Mesodermal cell (in vitro differentiated cells): ENCODE measurements around the gene ADRA2B.

Experiments used
- H3K27ac ChIP-seq: 2 replicates; pipeline ENCODE4 v1.7.0; 2013; ENCODE audit warnings: mild to moderate bottlenecking, low read depth, low read length, moderate library complexity; ENCODE audit not compliant: severe bottlenecking
- H3K36me3 ChIP-seq: 2 replicates; pipeline ENCODE4 v1.7.1; 2013; ENCODE audit warnings: mild to moderate bottlenecking, low read length, moderate library complexity; ENCODE audit not compliant: control insufficient read depth, insufficient read depth
- H3K4me1 ChIP-seq: one replicate; pipeline ENCODE4 v1.7.1; 2013; ENCODE audit warnings: mild to moderate bottlenecking, low read length; ENCODE audit not compliant: insufficient read depth, control insufficient read depth, poor library complexity, severe bottlenecking
- H3K4me3 ChIP-seq: 2 replicates; pipeline ENCODE4 v1.7.0; 2013; ENCODE audit warnings: low read length, control low read depth, mild to moderate bottlenecking; ENCODE audit not compliant: insufficient read depth, poor library complexity, severe bottlenecking; ENCODE audit errors: extremely low read depth
- H3K9me3 ChIP-seq: 2 replicates; pipeline ENCODE4 v1.7.1; 2013; ENCODE audit warnings: mild to moderate bottlenecking, low read length, moderate library complexity; ENCODE audit not compliant: control insufficient read depth
- WGBS, 2 experiments: methylation state at CpG; one replicate each; pipeline ENCODE4 v1.1.5; 2013; ENCODE audit warnings: missing lambda C conversion rate in 2 of 2; ENCODE audit not compliant: insufficient coverage in 2 of 2; 5-methylcytosine and 5-hydroxymethylcytosine counted together

Gene ADRA2B

GRCh38 chr2:96121414-96121813 lies 5.0 kb upstream of the ADRA2B start:
- no peaks in the 10 kb centered on the region for H3K9me3 ChIP-seq
- H3K27ac ChIP-seq: no peak overlapping the region
- no peak overlapping the region for H3K4me3 ChIP-seq
- WGBS, 2 experiments: 87 to 95% methylated on average over 3 to 4 of the region's 4 CpGs
- no peaks in the 10 kb centered on the region for H3K4me1 ChIP-seq
- no peaks in the 10 kb centered on the region for H3K36me3 ChIP-seq

- Histone ChIP-seq H3K9me3 (no peaks in the 10 kb centered on the region), H3K36me3 (no peaks in the 10 kb centered on the region), H3K27ac (no peak overlapping the region), H3K4me3 (no peak overlapping the region), H3K4me1 (no peaks in the 10 kb centered on the region)
- WGBS, 2 experiments: 83 to 86% methylated on average over 7 of the region's 7 CpGs
Observed at GRCh38 chr2:96120991-96121390, 4.6 kb upstream of the ADRA2B start.

GRCh38 chr2:96120091-96120720 lies 3.8 kb upstream of the ADRA2B start:
- no peak overlapping the region for H3K4me3 ChIP-seq
- WGBS, 2 experiments: 50 to 58% methylated on average over 6 to 9 of the region's 11 CpGs

GRCh38 chr2:96119389-96119751 lies 3.0 kb upstream of the ADRA2B start:
- Histone ChIP-seq H3K4me3 (no peak overlapping the region), H3K9me3 (no peaks in the 10 kb centered on the region), H3K4me1 (no peaks in the 10 kb centered on the region), H3K36me3 (no peaks in the 10 kb centered on the region), H3K27ac (no peak overlapping the region)
- 90 to 100% methylated on average over 1 to 4 of the region's 5 CpGs for WGBS, 2 experiments

More at GRCh38 chr2:96120091-96120720, 3.8 kb upstream of the ADRA2B start:
- no peaks in the 10 kb centered on the region for H3K4me1 ChIP-seq
- H3K9me3 ChIP-seq: no peaks in the 10 kb centered on the region
- H3K27ac ChIP-seq: no peak overlapping the region
- no peaks in the 10 kb centered on the region for H3K36me3 ChIP-seq

GRCh38 chr2:96118698-96119388 lies 2.5 kb upstream of the ADRA2B start:
- no peaks in the 10 kb centered on the region for H3K4me1 ChIP-seq
- 88 to 89% methylated on average over 10 to 13 of the region's 13 CpGs for WGBS, 2 experiments

GRCh38 chr2:96117701-96118588 lies 1.6 kb upstream of the ADRA2B start:
- H3K27ac ChIP-seq: no peak overlapping the region
- H3K9me3 ChIP-seq: no peaks in the 10 kb centered on the region
- H3K4me3 ChIP-seq: peak overlapping the region; percentile 44
- H3K36me3 ChIP-seq: no peaks in the 10 kb centered on the region
- H3K4me1 ChIP-seq: no peaks in the 10 kb centered on the region
- 56 to 57% methylated on average over 8 to 15 of the region's 17 CpGs for WGBS, 2 experiments

More at GRCh38 chr2:96118698-96119388, 2.5 kb upstream of the ADRA2B start:
- Histone ChIP-seq H3K4me3 (no peak overlapping the region), H3K36me3 (no peaks in the 10 kb centered on the region), H3K9me3 (no peaks in the 10 kb centered on the region), H3K27ac (no peak overlapping the region)

GRCh38 chr2:96116879-96117533 lies 635 bp upstream of the ADRA2B start:
- H3K4me3 ChIP-seq: peak overlapping the region; percentile 44
- 1 to 2% methylated on average over 49 to 56 of the region's 62 CpGs for WGBS, 2 experiments
- no peaks in the 10 kb centered on the region for H3K36me3 ChIP-seq

GRCh38 chr2:96115631-96116423 lies 544 bp downstream of the ADRA2B start:
- Histone ChIP-seq H3K4me3 (peak overlapping the region; percentile 44), H3K27ac (no peak overlapping the region)
- WGBS, 2 experiments: 77 to 83% methylated on average over 64 to 70 of the region's 77 CpGs

More at GRCh38 chr2:96116879-96117533, 635 bp upstream of the ADRA2B start:
- Histone ChIP-seq H3K4me1 (no peaks in the 10 kb centered on the region), H3K27ac (no peak overlapping the region), H3K9me3 (no peaks in the 10 kb centered on the region)

GRCh38 chr2:96114903-96115581 lies 1.3 kb downstream of the ADRA2B start:
- WGBS, 2 experiments: 95% methylated on average over 22 to 24 of the region's 24 CpGs
- no peak overlapping the region for H3K27ac ChIP-seq
- no peaks in the 10 kb centered on the region for H3K4me1 ChIP-seq
- H3K9me3 ChIP-seq: no peaks in the 10 kb centered on the region
- no peak overlapping the region for H3K4me3 ChIP-seq
- no peaks in the 10 kb centered on the region for H3K36me3 ChIP-seq

More at GRCh38 chr2:96115631-96116423, 544 bp downstream of the ADRA2B start:
- Histone ChIP-seq H3K4me1 (no peaks in the 10 kb centered on the region), H3K9me3 (no peaks in the 10 kb centered on the region), H3K36me3 (no peaks in the 10 kb centered on the region)
